Measurements from ENCODE around the gene PVALEF. TPM values are rescaled to one million over a fixed set of nuclear protein-coding genes. Genes with fewer than 3 reads are reported as not detected.

The PVALEF gene
- total RNA-seq, 1 donor from 2014 or later: not detected

DNA sequence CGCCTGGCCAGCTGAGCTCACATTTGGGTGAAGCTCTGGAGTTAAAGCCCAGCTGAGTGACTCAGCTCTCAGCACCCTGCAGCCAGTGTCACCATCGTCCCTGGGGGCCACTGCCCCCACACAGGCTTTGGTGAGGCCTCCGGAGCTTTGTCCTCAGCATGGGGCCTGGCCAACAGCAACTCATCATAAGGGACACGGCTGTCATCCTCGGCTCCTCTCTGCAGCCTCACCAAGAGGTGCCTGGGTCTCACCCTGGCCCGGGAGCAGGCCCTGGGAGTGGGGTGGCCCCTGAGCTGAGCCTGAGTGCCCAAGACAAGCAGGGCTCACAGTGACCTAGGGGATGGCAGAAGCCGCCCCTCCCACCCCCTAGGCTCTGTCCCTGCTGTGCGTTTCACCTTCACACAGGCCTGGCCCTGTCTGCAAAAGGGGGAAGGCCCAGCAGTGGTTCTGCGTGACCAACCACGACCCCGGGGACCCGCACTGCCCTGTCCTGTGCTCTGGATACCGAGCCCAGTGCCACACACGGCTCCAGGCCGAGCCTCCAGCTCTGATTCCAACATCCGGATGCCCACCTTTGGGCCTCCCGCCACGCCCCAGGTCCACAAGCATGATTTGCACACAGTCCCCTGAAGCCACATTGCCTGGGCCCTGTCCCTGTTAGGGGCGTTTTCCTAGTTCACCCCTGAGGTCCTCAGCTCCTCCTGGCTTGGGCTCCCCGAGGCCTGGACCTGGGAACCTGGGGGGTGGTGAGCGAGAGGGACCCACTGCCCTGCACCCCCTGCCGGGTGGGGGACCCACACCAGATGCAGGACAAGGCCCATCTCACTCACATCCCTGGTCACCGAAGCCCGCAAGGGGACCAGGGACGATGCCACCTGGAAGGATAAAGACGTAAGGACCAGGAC is 22.5 kb downstream of the PVALEF start:
- no peak for DNase-seq (ENCODE audit: low read depth)
- H3K27me3 ChIP-seq (ENCODE audit: control insufficient read depth, insufficient read depth, low read length): peaks cover 16% of the 10 kb centered on the region
- no peak for TF ChIP-seq CTCF (IDR thresholded peaks at IDR 0.05; ENCODE audit: insufficient read depth, low read length, poor library complexity, severe bottlenecking)

DNA sequence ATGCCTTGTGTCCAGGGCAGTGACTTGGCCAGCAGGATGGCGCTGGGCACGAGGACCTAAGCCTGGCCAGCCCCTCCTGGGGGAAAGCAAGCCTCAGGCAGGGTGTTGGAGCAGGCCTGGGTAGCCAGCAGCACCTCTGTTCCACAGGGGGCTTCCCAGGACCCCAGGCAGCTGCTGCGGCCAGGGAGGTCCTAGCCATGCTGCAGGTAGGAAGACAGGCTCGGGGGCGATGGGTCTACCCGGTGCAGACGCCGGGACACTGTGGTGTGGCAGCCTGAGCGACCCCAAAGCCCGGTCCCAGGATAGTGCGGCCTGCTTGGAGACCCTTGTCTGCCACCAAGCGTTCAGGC is 23.2 kb downstream of the PVALEF start:
- Histone ChIP-seq H3K4me3 (ENCODE audit: low read depth, low read length) (no peak overlapping the region), H3K27me3 (ENCODE audit: control insufficient read depth, insufficient read depth, low read length) (peaks cover 12% of the 10 kb centered on the region), H3K36me3 (ENCODE audit: control insufficient read depth, insufficient read depth, low read length) (no peaks in the 10 kb centered on the region)
- no peak for TF ChIP-seq CTCF (IDR thresholded peaks at IDR 0.05; ENCODE audit: insufficient read depth, low read length, poor library complexity, severe bottlenecking)
- no peak for DNase-seq (ENCODE audit: low read depth)

More for the DNA sequence above, 22.5 kb downstream of the PVALEF start:
- no peak overlapping the region for H3K4me3 ChIP-seq (ENCODE audit: low read depth, low read length)
- H3K36me3 ChIP-seq (ENCODE audit: control insufficient read depth, insufficient read depth, low read length): no peaks in the 10 kb centered on the region

DNA sequence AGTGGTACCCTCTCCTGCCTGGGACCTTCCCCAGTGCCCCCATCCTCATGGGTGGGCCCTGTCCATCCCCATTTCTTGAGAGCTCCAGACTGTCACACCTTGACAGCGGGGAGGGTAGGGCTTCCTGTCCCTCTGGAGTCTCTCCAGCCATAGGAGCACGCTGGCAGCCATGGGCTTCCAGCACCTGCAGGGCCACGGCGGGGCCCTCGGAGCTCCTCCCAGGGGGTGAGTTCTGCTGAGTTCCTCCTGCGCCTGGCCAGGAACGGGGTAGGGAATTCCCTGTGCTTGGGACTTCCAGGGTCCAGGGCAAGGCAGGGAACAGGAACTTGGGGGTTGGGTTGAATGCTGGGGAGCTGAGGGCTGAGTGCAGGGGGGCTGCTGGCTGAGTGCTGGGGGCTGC is 23.7 kb downstream of the PVALEF start:
- no peak overlapping the region for H3K4me3 ChIP-seq (ENCODE audit: low read depth, low read length)
- H3K36me3 ChIP-seq (ENCODE audit: control insufficient read depth, insufficient read depth, low read length): no peaks in the 10 kb centered on the region
- no peak for TF ChIP-seq CTCF (IDR thresholded peaks at IDR 0.05; ENCODE audit: insufficient read depth, low read length, poor library complexity, severe bottlenecking)
- peaks cover 9% of the 10 kb centered on the region for H3K27me3 ChIP-seq (ENCODE audit: control insufficient read depth, insufficient read depth, low read length)
- DNase-seq (ENCODE audit: low read depth): no peak

DNA sequence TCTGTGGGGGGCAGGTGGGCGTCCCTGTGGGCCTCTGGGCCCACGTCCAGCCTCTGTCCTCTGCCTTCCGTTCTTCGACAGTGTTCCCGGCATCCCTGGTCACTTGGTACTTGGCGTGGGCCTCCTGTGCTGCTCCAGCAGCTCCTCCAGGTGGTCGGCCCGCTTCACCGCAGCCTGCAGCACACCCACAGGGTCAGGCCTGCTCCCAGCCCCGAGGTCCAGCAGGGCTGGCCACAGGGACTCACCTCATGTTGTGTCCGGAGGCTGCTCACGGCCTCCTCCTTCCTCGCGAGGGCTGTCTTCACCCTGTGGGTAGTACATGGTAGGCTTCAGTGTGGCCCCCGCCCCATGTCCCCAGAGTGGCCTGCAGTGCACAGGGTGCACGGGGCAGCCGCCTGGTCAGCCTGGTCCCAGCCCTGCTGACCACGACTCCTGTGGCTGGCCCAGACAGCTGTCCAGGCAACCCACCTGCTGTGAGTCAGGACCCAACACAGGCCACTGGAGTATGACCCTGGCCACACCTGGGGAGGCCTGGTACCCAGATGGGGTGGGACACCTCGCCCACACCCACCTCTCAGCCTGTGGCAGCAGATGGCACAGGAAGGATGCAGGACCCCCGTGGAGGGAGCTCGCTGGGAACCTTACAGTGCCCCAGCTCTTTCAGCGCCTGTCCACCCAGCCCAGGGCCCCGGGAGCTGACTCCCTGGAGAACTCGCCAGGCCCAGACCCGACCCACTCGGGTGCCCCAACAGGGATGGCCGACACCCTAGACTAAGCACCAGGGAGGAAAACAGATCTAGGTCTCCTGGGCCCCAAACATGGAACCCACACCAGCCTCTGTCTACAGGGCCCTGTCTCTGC is 24.6 kb downstream of the PVALEF start:
- no peak for TF ChIP-seq CTCF (IDR thresholded peaks at IDR 0.05; ENCODE audit: insufficient read depth, low read length, poor library complexity, severe bottlenecking)
- Histone ChIP-seq H3K36me3 (ENCODE audit: control insufficient read depth, insufficient read depth, low read length) (no peaks in the 10 kb centered on the region), H3K4me3 (ENCODE audit: low read depth, low read length) (no peak overlapping the region), H3K27me3 (ENCODE audit: control insufficient read depth, insufficient read depth, low read length) (peaks cover under 1% of the 10 kb centered on the region)
- DNase-seq (ENCODE audit: low read depth): no peak

GRCh38 chr17:81190591-81190990 is 25.3 kb downstream of the PVALEF start:
- no peak for DNase-seq (ENCODE audit: low read depth)
- H3K36me3 ChIP-seq (ENCODE audit: control insufficient read depth, insufficient read depth, low read length): peaks cover 1% of the 10 kb centered on the region
- H3K4me3 ChIP-seq (ENCODE audit: low read depth, low read length): no peak overlapping the region
- TF ChIP-seq CTCF (IDR thresholded peaks at IDR 0.05; ENCODE audit: insufficient read depth, low read length, poor library complexity, severe bottlenecking): no peak
- no peaks in the 10 kb centered on the region for H3K27me3 ChIP-seq (ENCODE audit: control insufficient read depth, insufficient read depth, low read length)

Measured in kidney epithelial cell (primary cell).